HG03565 (cell line): Measurements from ENCODE around the gene CBFA2T2.

ENCODE experiments used
- ATAC-seq: cut with Tn5 transposase; IDR thresholded peaks from one replicate; pipeline ENCODE4 v1.9.1; 2021; ENCODE audit warnings: mild to moderate bottlenecking, moderate library complexity; ENCODE audit not compliant: unreplicated experiment

Gene CBFA2T2

GRCh38 chr20:33648396-33649004, 158.6 kb downstream of the CBFA2T2 start:
- ATAC-seq = no peak

- ATAC-seq = no peak
Observed at GRCh38 chr20:33649201-33649681, 159.3 kb downstream of the CBFA2T2 start.

- no peak for ATAC-seq
Observed at GRCh38 chr20:33650111-33650752, 160.3 kb downstream of the CBFA2T2 start.

- no peak for ATAC-seq
Observed at GRCh38 chr20:33650753-33651561, 161.1 kb downstream of the CBFA2T2 start.

GRCh38 chr20:33651562-33652048, 161.7 kb downstream of the CBFA2T2 start:
- no peak for ATAC-seq

- no peak for ATAC-seq
Observed at GRCh38 chr20:33653218-33653899, 163.5 kb downstream of the CBFA2T2 start.

GRCh38 chr20:33653900-33654596, 164.2 kb downstream of the CBFA2T2 start:
- no peak for ATAC-seq

GRCh38 chr20:33654680-33655161, 164.8 kb downstream of the CBFA2T2 start:
- ATAC-seq = no peak

- no peak for ATAC-seq
Observed at GRCh38 chr20:33655164-33655563, 165.3 kb downstream of the CBFA2T2 start.

GRCh38 chr20:33656010-33656782, 166.3 kb downstream of the CBFA2T2 start:
- ATAC-seq = no peak

- no peak for ATAC-seq
Observed at GRCh38 chr20:33656783-33657703, 167.1 kb downstream of the CBFA2T2 start.

- no peak for ATAC-seq
Observed at GRCh38 chr20:33657704-33658095, 167.8 kb downstream of the CBFA2T2 start.

- no peak for ATAC-seq
Observed at GRCh38 chr20:33658510-33658909, 168.6 kb downstream of the CBFA2T2 start.

- ATAC-seq = no peak
Observed at GRCh38 chr20:33658929-33659328, 169.0 kb downstream of the CBFA2T2 start.

GRCh38 chr20:33659341-33660034, 169.6 kb downstream of the CBFA2T2 start:
- no peak for ATAC-seq

- no peak for ATAC-seq
Observed at GRCh38 chr20:33660035-33660684, 170.3 kb downstream of the CBFA2T2 start.

- ATAC-seq = no peak
Observed at GRCh38 chr20:33660685-33661058, 170.8 kb downstream of the CBFA2T2 start.
